Mesendoderm (in vitro differentiated cells): ENCODE results near the gene DIPK2A.

Experiments
- DNase-seq: peaks from one replicate; pipeline ENCODE4 v3.0.0; 2013
- H2AK5ac ChIP-seq: 2 replicates; pipeline ENCODE4 v1.6.1; 2013; ENCODE audit warnings: low read length, inconsistent platforms
- H2BK120ac ChIP-seq: 2 replicates; pipeline ENCODE4 v1.6.1; 2013; ENCODE audit warnings: low read depth, mild to moderate bottlenecking, low read length, moderate library complexity, mixed read lengths
- H2BK15ac ChIP-seq: replicated peaks from 2 replicates; pipeline ENCODE4 v1.6.1; 2013; ENCODE audit warnings: low read depth, mild to moderate bottlenecking, moderate library complexity
- H2BK5ac ChIP-seq: 2 replicates; pipeline ENCODE4 v1.6.1; 2013; ENCODE audit warnings: low read length, inconsistent platforms
- H3K18ac ChIP-seq: 2 replicates; pipeline ENCODE4 v1.6.1; 2013; ENCODE audit warnings: mild to moderate bottlenecking, low read length, mixed read lengths
- H3K23ac ChIP-seq: one replicate; pipeline ENCODE4 v1.6.1; 2013; ENCODE audit warnings: low read length
- H3K27ac ChIP-seq: 2 replicates; pipeline ENCODE4 v1.5.1; 2013; ENCODE audit warnings: low read depth, mild to moderate bottlenecking, inconsistent platforms, low read length, moderate library complexity
- H3K27me3 ChIP-seq: 2 replicates; pipeline ENCODE4 v1.6.1; 2013; ENCODE audit warnings: low read length, control low read depth, mild to moderate bottlenecking, inconsistent platforms; ENCODE audit not compliant: insufficient read depth, poor library complexity
- H3K36me3 ChIP-seq: 2 replicates; pipeline ENCODE4 v1.6.1; 2013; ENCODE audit warnings: low read length, inconsistent platforms; ENCODE audit not compliant: control insufficient read depth, insufficient read depth
- H3K4ac ChIP-seq: one replicate; pipeline ENCODE4 v1.6.1; 2013; ENCODE audit warnings: low read depth, mild to moderate bottlenecking, low read length, moderate library complexity
- H3K4me1 ChIP-seq: 2 replicates; pipeline ENCODE4 v1.6.1; 2013; ENCODE audit warnings: low read depth, low read length, inconsistent platforms; ENCODE audit not compliant: control insufficient read depth
- H3K4me2 ChIP-seq: 2 replicates; pipeline ENCODE4 v1.6.1; 2013; ENCODE audit warnings: low read length
- H3K4me3 ChIP-seq: 2 replicates; pipeline ENCODE4 v1.5.1; 2013; ENCODE audit warnings: mild to moderate bottlenecking, low read length
- H3K56ac ChIP-seq: one replicate; pipeline ENCODE4 v1.6.1; 2013; ENCODE audit warnings: low read length
- H3K79me1 ChIP-seq: 2 replicates; pipeline ENCODE4 v1.6.1; 2013; ENCODE audit warnings: low read length, inconsistent platforms
- H3K79me2 ChIP-seq: 2 replicates; pipeline ENCODE4 v1.6.1; 2013; ENCODE audit warnings: mild to moderate bottlenecking, low read length; ENCODE audit not compliant: control insufficient read depth, insufficient read depth
- H3K9ac ChIP-seq: 2 replicates; pipeline ENCODE4 v1.6.1; 2013; ENCODE audit warnings: low read length, inconsistent platforms
- H4K5ac ChIP-seq: one replicate; pipeline ENCODE4 v1.6.1; 2013; ENCODE audit warnings: low read length
- H4K8ac ChIP-seq: one replicate; pipeline ENCODE4 v1.6.1; 2013; ENCODE audit warnings: low read depth, mild to moderate bottlenecking, control low read depth, low read length, moderate library complexity
- WGBS: extraction: QIAGEN DNeasy Blood & Tissue Kit; methylation state at CpG from one replicate; pipeline ENCODE4 v1.1.7; 2013; ENCODE audit warnings: low lambda C conversion rate, missing lambda C conversion rate; ENCODE audit not compliant: insufficient coverage; ENCODE audit errors: extremely low coverage; 5-methylcytosine and 5-hydroxymethylcytosine counted together

The DIPK2A gene

DNA sequence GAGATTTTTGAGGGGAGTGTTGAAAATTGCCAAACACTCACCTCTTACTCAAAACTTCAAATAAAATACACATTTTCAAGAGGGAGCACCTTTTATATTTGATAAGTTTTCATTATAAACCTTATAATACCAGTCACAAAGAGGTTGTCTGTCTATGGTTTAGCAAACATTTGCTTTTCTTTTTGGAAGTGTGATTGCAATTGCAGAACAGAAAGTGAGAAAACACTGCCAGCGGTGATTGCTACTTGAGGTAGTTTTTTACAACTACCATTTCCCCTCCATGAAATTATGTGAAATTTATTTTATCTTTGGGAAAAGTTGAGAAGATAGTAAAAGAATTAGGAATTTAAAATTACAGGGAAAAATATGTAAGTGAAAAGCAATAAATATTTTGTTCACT is 20.1 kb downstream of the DIPK2A start:
- H3K36me3 ChIP-seq: no peaks in the 10 kb centered on the region
- H3K23ac ChIP-seq: no peak overlapping the region
- no peak overlapping the region for H2BK120ac ChIP-seq
- no peak overlapping the region for H4K8ac ChIP-seq
- H3K27ac ChIP-seq: no peak overlapping the region
- H3K18ac ChIP-seq: no peak overlapping the region
- WGBS: no CpG with 5 or more reads among the region's 1 CpG
- H3K4me3 ChIP-seq: no peak overlapping the region
- H4K5ac ChIP-seq: no peak overlapping the region
- no peak overlapping the region for H3K4ac ChIP-seq
- H3K56ac ChIP-seq: no peak overlapping the region
- H2BK5ac ChIP-seq: no peak overlapping the region
- no peaks in the 10 kb centered on the region for H3K4me1 ChIP-seq
- DNase-seq: no peak
- peaks cover 1% of the 10 kb centered on the region for H3K79me1 ChIP-seq
- H3K27me3 ChIP-seq: no peaks in the 10 kb centered on the region
- no peak overlapping the region for H2BK15ac ChIP-seq
- H3K79me2 ChIP-seq: peaks cover 15% of the 10 kb centered on the region
- H3K9ac ChIP-seq: no peak overlapping the region
- H3K4me2 ChIP-seq: no peak overlapping the region
- no peak overlapping the region for H2AK5ac ChIP-seq

DNA sequence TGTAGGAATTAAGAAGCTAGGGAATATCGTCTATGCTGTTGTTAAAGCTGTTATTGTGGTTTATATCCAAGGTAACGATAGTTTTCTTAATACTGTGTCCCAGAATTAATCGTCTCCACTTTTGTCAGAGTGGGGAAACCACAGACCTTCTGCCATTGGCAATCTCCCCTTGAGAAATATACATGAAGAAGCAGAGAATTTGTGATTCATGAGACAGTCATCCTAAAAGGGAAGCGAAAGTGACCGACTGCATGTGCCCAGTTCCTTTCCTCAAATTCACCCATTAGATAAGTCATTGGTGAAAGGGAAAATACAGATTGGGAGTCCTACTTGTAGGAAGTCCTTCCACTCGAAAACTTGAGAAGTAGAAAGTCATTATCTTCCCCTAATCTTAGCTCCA is 26.6 kb downstream of the DIPK2A start:
- Histone ChIP-seq H3K4me1 (no peaks in the 10 kb centered on the region), H2AK5ac (no peak overlapping the region), H3K27me3 (no peaks in the 10 kb centered on the region), H2BK120ac (no peak overlapping the region), H2BK5ac (no peak overlapping the region), H4K8ac (no peak overlapping the region), H3K18ac (no peak overlapping the region), H3K56ac (no peak overlapping the region), H3K36me3 (no peaks in the 10 kb centered on the region), H3K79me2 (no peaks in the 10 kb centered on the region), H2BK15ac (no peak overlapping the region), H3K23ac (no peak overlapping the region), H3K9ac (no peak overlapping the region), H3K27ac (no peak overlapping the region), H3K4me2 (no peak overlapping the region), H3K4ac (no peak overlapping the region), H4K5ac (no peak overlapping the region), H3K79me1 (peaks cover 3% of the 10 kb centered on the region), H3K4me3 (no peak overlapping the region)
- no peak for DNase-seq
- WGBS: no CpG with 5 or more reads among the region's 6 CpGs

DNA sequence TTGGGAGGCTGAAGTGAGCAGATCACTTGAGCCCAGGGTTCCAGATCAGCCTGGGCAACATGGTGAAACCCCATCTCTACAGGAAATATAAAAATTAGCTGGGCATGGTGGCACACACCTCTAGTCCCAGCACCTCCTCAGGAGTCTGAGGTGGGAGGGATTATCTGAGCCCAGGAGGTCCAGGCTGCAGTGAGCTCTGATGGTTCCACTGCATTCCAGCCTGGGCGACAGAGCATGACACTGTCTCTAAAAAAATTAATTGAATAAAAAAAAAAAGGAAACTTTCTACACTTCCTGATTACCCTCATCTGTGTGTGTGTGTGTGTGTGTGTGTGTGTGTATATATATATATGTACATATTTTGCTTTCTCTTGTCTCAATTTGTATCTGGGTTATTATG is 31.4 kb downstream of the DIPK2A start:
- Histone ChIP-seq H2BK5ac (no peak overlapping the region), H4K5ac (no peak overlapping the region), H3K27ac (no peak overlapping the region), H3K9ac (no peak overlapping the region), H2AK5ac (no peak overlapping the region), H3K79me1 (peaks cover 3% of the 10 kb centered on the region), H3K56ac (no peak overlapping the region), H4K8ac (no peak overlapping the region), H2BK120ac (no peak overlapping the region), H2BK15ac (no peak overlapping the region), H3K4me2 (no peak overlapping the region), H3K4me1 (no peaks in the 10 kb centered on the region), H3K79me2 (no peaks in the 10 kb centered on the region), H3K27me3 (no peaks in the 10 kb centered on the region), H3K4me3 (no peak overlapping the region), H3K36me3 (no peaks in the 10 kb centered on the region), H3K18ac (no peak overlapping the region), H3K23ac (no peak overlapping the region), H3K4ac (no peak overlapping the region)
- no peak for DNase-seq
- no CpG with 5 or more reads among the region's 1 CpG for WGBS

DNA sequence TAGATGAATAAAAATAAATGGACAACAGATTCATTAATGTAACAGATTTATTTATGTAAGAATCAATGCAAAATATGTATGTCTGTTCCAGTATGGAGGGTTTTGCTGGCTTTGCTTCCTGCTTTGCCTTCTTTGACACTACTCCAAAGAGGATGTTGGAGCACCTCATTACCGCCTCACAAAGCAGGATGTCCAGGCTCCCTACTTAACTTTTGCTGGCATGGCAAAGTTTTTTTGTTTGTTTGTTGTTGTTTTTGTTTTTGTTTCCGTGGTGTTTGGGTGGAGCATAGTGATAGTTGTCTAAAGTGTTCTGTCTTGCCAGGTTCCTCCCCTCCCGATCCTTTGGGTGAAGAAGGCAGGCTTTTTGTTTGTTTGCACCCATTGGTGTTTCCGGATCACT is 38.7 kb downstream of the DIPK2A start:
- Histone ChIP-seq H2BK15ac (no peak overlapping the region), H3K79me1 (no peaks in the 10 kb centered on the region), H3K36me3 (no peaks in the 10 kb centered on the region), H3K56ac (no peak overlapping the region), H3K9ac (no peak overlapping the region), H3K79me2 (no peaks in the 10 kb centered on the region), H4K8ac (no peak overlapping the region), H3K23ac (no peak overlapping the region), H2BK120ac (no peak overlapping the region), H3K4ac (no peak overlapping the region), H2BK5ac (no peak overlapping the region), H3K4me2 (no peak overlapping the region), H3K27me3 (no peaks in the 10 kb centered on the region), H3K27ac (no peak overlapping the region), H2AK5ac (no peak overlapping the region), H3K18ac (no peak overlapping the region), H3K4me3 (no peak overlapping the region), H4K5ac (no peak overlapping the region), H3K4me1 (no peaks in the 10 kb centered on the region)
- peak; percentile 78 for DNase-seq
- no CpG with 5 or more reads among the region's 4 CpGs for WGBS

DNA sequence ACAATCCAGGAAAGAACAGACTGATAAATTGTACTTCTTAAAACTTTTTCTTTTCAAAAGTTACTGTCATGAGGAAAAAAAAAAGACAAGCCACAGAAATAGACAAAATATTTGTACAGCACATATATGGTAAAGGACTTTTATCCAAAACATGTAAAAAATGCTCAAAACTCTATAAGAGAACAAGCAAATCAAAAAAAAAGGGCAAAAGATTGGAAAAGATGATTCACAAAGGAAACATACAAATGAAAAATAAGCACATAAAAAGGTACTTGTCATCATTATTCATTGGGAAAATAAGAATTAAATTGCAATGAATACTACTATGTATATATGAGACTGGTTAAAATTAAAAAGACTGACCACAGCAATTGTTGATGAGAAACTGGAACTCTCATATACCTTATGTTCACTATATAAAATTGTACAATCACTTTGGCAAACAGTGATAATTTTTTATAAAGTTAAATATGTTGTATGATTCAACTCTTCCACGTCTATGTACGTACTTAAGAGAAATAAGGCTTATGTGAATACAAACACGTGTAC is 39.7 kb downstream of the DIPK2A start:
- Histone ChIP-seq H2BK120ac (no peak overlapping the region), H2AK5ac (no peak overlapping the region), H2BK15ac (no peak overlapping the region), H4K5ac (no peak overlapping the region), H4K8ac (no peak overlapping the region), H3K36me3 (no peaks in the 10 kb centered on the region), H3K4ac (no peak overlapping the region), H3K27me3 (no peaks in the 10 kb centered on the region), H3K23ac (no peak overlapping the region), H3K9ac (no peak overlapping the region), H3K79me1 (no peaks in the 10 kb centered on the region), H3K79me2 (no peaks in the 10 kb centered on the region), H3K4me1 (no peaks in the 10 kb centered on the region), H3K4me2 (no peak overlapping the region), H3K4me3 (no peak overlapping the region), H2BK5ac (no peak overlapping the region), H3K27ac (no peak overlapping the region), H3K56ac (no peak overlapping the region), H3K18ac (no peak overlapping the region)
- no CpG with 5 or more reads among the region's 3 CpGs for WGBS
- DNase-seq: no peak

DNA sequence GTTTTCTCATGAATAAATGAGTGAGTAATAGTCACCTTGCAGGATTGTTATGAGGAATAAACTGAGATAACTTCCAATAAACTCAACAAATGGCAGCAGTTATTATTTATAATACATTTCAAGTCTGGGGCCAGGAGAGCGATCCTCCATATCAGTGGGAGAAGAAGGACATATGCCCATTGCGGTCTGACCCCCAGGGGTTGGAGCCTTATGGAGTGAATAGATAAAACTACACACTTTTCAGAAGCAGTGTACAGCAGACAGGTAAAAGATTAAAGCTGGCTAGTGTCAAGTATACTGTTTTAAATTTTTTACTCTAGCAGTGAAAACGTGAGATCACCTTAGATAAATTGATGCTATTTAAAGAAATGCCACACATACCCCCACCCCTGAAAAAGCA is 43.5 kb downstream of the DIPK2A start:
- H3K79me1 ChIP-seq: no peaks in the 10 kb centered on the region
- H4K8ac ChIP-seq: no peak overlapping the region
- H4K5ac ChIP-seq: no peak overlapping the region
- H3K23ac ChIP-seq: no peak overlapping the region
- H2BK5ac ChIP-seq: no peak overlapping the region
- no peak overlapping the region for H2BK15ac ChIP-seq
- H3K4me1 ChIP-seq: no peaks in the 10 kb centered on the region
- no peak overlapping the region for H3K27ac ChIP-seq
- H3K27me3 ChIP-seq: no peaks in the 10 kb centered on the region
- no peak overlapping the region for H3K9ac ChIP-seq
- H3K18ac ChIP-seq: no peak overlapping the region
- H2AK5ac ChIP-seq: no peak overlapping the region
- no CpG with 5 or more reads among the region's 3 CpGs for WGBS
- no peaks in the 10 kb centered on the region for H3K79me2 ChIP-seq
- no peak overlapping the region for H3K4me2 ChIP-seq
- no peak overlapping the region for H3K4me3 ChIP-seq
- no peak overlapping the region for H3K4ac ChIP-seq
- H2BK120ac ChIP-seq: no peak overlapping the region
- DNase-seq: no peak
- H3K56ac ChIP-seq: no peak overlapping the region
- H3K36me3 ChIP-seq: no peaks in the 10 kb centered on the region
